Pancreas (tissue), 10 donors: Measurements from ENCODE around the gene PKHD1. TPM values are rescaled to one million over a fixed set of nuclear protein-coding genes. Genes with fewer than 3 reads are reported as not detected.
"Not testable (repeated sequence)": the region's sequence is repeated elsewhere in the genome, so short reads cannot be mapped to it uniquely, and the experiment has no call there.

Experiments used
- ATAC-seq, 4 donors: fragments of 200-7000 bp; cut with Tn5 transposase; one replicate each; pipeline versions ENCODE4 v1.8.0 to v1.9.1; 2020; ENCODE audit warnings: mild to moderate bottlenecking in 4 of 4, moderate library complexity in 4 of 4
- DNase-seq, 6 donors: peaks; one replicate each; pipeline ENCODE4 v3.0.0-alpha.2; 2020
- FAIRE-seq: peaks from 2 replicates; lab custom pipeline; 2012; peaks lifted over from hg19 to GRCh38; lab: Jason Lieb, UNC
- H3K27ac ChIP-seq, 4 donors: fragments of 200-600 bp; sonication (generic); 1 replicate in 3 of 4; 2 replicates in 1 of 4; pipeline versions ENCODE4 v1.5.0 to v1.8.0; 2020
- H3K27me3 ChIP-seq, 4 donors: fragments of 200-600 bp; one replicate each; pipeline ENCODE4 v1.8.0; 2021
- H3K36me3 ChIP-seq, 3 donors: fragments of 200-600 bp; sonication (generic) in 1 of 3; one replicate each; pipeline versions ENCODE4 v1.5.0 to v1.8.0; 2020 to 2021
- H3K4me1 ChIP-seq, 3 donors: fragments of 200-600 bp; one replicate each; pipeline ENCODE4 v1.8.0; 2021
- H3K4me3 ChIP-seq, 4 donors: fragments of 200-600 bp; sonication (generic) in 2 of 4; one replicate each; pipeline versions ENCODE4 v1.5.0 to v1.8.0; 2020 to 2021
- H3K9me3 ChIP-seq, 4 donors: fragments of 200-600 bp; one replicate each; pipeline ENCODE4 v1.8.0; 2021
- WGBS, 2 donors: extraction: QIAGEN DNeasy Blood & Tissue Kit; methylation state at CpG; one replicate each; pipeline ENCODE4 v1.1.7; 2013; 5-methylcytosine and 5-hydroxymethylcytosine counted together
- intact Hi-C, 3 donors: fragments of 100-400 bp; cut with DNase I; formaldehyde crosslinking; loops; one replicate each; pipeline versions ENCODE4 v1.11.1 to v1.14.2; 2022
- polyA plus RNA-seq, 2 donors: library from polyadenylated mRNA; stranded (reverse); fragments of 200-250 nt; gene quantifications; one replicate each; pipeline ENCODE4 v1.2.3, GENCODE V29; 2013
- total RNA-seq, 6 donors: library from RNA; stranded (reverse); fragmentation: NEBNext Ultra II Directional in 4 of 6; extraction: Animal tissue kit (Norgen Biotek cat#: 25700) in 4 of 6; gene quantifications; one replicate each; pipeline versions ENCODE4 v1.2.1 to v1.2.4, GENCODE V29; 2021 to 2023
- TF ChIP-seq, protein P1 (sequence below), 4 donors: fragments of 200-600 bp; sonication (generic) in 3 of 4; IDR thresholded peaks; one replicate each; pipeline versions ENCODE4 v1.5.0 to v1.8.0; 2021; ENCODE audit warnings: antibody characterized with exemption in 4 of 4
- donor health status: healthy with polysubstance abuse.
- donor health status: DM: no; HTN: no; CAD: no; lungs with moderate emphysema.
- donor health status: DM: no; HTN: no; CAD: no.
- donor health status: control.
- donor health status: control.
- donor health status: Bipolar disorder and iron deficiency.
- donor health status: DM: yes; HTN: yes; CAD: no.
- donor health status: DM: no; HTN: no; CAD: no.
- donor health status: DM: no; HTN: no; CAD: no.
- donor health status: DM: yes; HTN: yes; CAD: no.

The PKHD1 gene
- total and polyA plus RNA-seq, 8 donors = 6.4 to 33.0 (median 16.3) TPM

DNA sequence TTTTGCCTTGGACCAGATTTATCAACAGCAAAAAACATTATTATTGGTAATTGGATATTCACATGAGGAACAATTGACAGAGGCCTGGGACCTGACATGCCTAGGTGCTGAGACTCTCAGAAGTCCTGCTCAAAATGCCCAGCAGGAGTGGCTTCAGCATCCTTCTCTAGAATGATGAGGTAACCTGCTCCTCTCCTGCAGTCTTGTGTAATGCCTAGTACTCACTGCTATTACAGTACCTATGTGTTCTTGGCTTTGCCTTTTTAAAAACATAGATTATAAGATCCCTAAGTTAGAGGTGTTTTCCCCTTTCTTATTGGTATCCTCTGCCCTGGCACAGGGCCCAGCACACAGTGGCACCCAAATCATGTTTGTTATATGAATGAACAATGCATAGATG is 230.9 kb downstream of the PKHD1 start:
- Histone ChIP-seq H3K4me3 (no peak overlapping the region), H3K36me3 (no peaks in the 10 kb centered on the region), H3K9me3 (no peaks in the 10 kb centered on the region), H3K4me1 (peaks cover 0 to 6% (median 2%) of the 10 kb centered on the region in 3 donors), H3K27me3 (no peaks in the 10 kb centered on the region), H3K27ac (no peak overlapping the region)
- intact Hi-C loops = loop anchor here in 1 of 3 donors (10.0 kb wide), 1 partner anchor 158 kb away; no protein-coding TSS in a partner anchor
- DNase-seq = no peak
- TF ChIP-seq, protein P1, sequence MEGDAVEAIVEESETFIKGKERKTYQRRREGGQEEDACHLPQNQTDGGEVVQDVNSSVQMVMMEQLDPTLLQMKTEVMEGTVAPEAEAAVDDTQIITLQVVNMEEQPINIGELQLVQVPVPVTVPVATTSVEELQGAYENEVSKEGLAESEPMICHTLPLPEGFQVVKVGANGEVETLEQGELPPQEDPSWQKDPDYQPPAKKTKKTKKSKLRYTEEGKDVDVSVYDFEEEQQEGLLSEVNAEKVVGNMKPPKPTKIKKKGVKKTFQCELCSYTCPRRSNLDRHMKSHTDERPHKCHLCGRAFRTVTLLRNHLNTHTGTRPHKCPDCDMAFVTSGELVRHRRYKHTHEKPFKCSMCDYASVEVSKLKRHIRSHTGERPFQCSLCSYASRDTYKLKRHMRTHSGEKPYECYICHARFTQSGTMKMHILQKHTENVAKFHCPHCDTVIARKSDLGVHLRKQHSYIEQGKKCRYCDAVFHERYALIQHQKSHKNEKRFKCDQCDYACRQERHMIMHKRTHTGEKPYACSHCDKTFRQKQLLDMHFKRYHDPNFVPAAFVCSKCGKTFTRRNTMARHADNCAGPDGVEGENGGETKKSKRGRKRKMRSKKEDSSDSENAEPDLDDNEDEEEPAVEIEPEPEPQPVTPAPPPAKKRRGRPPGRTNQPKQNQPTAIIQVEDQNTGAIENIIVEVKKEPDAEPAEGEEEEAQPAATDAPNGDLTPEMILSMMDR (IDR thresholded peaks at IDR 0.05) = no peak
- no peak for ATAC-seq
- FAIRE-seq = no peak

DNA sequence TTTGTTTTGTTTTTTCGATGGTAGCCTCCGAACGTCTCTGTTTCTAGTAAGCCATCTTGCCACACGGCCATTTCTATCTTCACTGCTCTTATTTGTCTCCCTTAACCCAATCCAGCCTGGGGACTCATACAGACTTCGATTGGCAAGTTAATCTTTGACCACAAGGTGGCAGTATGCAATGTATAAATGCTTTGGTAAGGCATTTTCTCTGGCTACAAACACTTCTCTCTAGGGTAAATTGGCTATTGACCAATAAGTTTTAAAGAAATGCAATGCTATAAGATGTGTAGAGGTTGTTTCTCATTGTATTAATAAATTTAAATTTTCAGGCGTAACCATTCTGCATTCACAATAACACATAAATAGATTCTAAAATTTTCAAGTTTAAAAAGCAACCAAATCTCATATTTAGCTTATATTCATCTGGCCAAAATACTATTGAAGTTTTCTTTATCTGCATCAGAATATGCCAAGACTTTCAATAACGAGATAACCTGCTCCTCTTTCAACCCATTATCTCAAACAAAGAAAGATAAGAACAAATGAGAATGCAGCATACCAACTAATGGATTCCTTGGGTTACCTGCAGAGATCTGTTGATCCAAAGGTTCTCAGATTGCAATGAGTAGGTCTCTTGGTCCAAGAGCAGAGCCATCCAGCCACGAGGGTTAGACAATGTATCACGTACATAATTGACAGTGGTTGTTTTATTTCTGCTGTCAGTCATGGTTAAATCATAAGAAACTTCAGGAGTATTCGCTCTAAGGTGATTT is 231.9 kb downstream of the PKHD1 start:
- FAIRE-seq (peak; percentile 66), ATAC-seq (peak in 3 of 4 donors; percentile 63 to 75 (median 66)), DNase-seq (peak in 1 of 6 donors; percentile 27)
- H3K9me3 ChIP-seq = no peaks in the 10 kb centered on the region
- no peaks in the 10 kb centered on the region for H3K36me3 ChIP-seq
- no peak overlapping the region for H3K4me3 ChIP-seq
- WGBS, 2 donors = 30 to 34% methylated on average over 10 of the region's 10 CpGs
- H3K4me1 ChIP-seq = peaks cover 0 to 6% (median 2%) of the 10 kb centered on the region in 3 donors
- H3K27ac ChIP-seq = no peak overlapping the region
- intact Hi-C loops = loop anchor here in 1 of 3 donors (10.0 kb wide), 1 partner anchor 159 kb away; no protein-coding TSS in a partner anchor
- H3K27me3 ChIP-seq = no peaks in the 10 kb centered on the region
- TF ChIP-seq, protein P1 (IDR thresholded peaks at IDR 0.05) = peak; percentile 55 to 76 (median 59)

DNA sequence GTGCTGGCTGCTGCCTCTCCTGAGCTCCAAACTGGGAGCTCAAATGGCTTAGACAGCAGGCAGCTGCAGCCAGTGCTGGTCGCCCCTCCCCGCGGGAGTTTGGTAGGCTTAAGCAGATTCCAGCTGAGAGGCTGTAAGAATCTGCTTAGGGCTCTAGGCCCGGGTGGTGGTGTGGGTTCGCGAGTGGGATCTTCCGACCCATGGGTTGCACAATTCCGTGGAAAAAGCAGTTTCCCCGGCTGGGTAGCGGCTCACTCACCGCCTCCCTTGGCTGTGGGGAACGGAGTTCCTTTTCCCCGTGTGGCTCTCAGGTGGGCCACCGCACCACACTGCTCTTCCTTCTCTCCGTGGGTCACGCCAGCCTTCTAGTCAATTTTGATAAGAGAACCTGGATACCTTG is 232.5 kb downstream of the PKHD1 start:
- TF ChIP-seq, protein P1 (IDR thresholded peaks at IDR 0.05) = no peak
- Histone ChIP-seq H3K27me3 (no peaks in the 10 kb centered on the region), H3K36me3 (no peaks in the 10 kb centered on the region), H3K27ac (no peak overlapping the region), H3K4me3 (no peak overlapping the region), H3K4me1 (peaks cover 0 to 6% (median 2%) of the 10 kb centered on the region in 3 donors), H3K9me3 (no peaks in the 10 kb centered on the region)
- intact Hi-C loops = loop anchor here in 1 of 3 donors (10.0 kb wide), 1 partner anchor 160 kb away; no protein-coding TSS in a partner anchor
- DNase-seq = peak in 1 of 6 donors; percentile 46
- WGBS, 2 donors = 75 to 83% methylated on average over 16 of the region's 16 CpGs
- ATAC-seq = no peak
- no peak for FAIRE-seq

DNA sequence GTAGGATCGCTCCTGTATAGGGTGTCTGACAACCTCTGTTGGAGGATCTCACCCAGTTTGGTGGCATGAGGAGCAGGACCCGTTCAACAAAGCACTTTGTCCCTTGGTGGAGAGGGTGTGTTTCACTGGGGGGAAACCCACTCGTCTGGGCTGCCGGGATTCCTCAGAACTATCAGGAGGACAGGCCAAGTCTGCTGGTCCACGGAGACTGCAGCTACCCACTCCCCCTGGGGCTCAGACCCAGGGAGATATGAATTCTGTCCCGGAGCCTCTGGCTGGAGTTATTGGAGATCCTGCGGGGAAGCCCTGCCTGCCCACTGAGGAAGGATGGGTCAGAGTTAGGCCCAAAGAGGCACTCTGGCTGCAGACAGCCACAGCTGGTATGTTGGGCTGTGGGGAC is 233.1 kb downstream of the PKHD1 start:
- intact Hi-C loops = loop anchor here in 1 of 3 donors (10.0 kb wide), 1 partner anchor 160 kb away; no protein-coding TSS in a partner anchor
- WGBS, 2 donors = 75 to 76% methylated on average over 7 of the region's 7 CpGs
- ATAC-seq (no peak), DNase-seq (peak in 1 of 6 donors; percentile 31), FAIRE-seq (no peak)
- Histone ChIP-seq H3K9me3 (no peaks in the 10 kb centered on the region), H3K4me3 (no peak overlapping the region), H3K27ac (no peak overlapping the region), H3K27me3 (no peaks in the 10 kb centered on the region), H3K36me3 (no peaks in the 10 kb centered on the region), H3K4me1 (peaks cover 0 to 6% (median 2%) of the 10 kb centered on the region in 3 donors)
- TF ChIP-seq, protein P1 (IDR thresholded peaks at IDR 0.05) = no peak

DNA sequence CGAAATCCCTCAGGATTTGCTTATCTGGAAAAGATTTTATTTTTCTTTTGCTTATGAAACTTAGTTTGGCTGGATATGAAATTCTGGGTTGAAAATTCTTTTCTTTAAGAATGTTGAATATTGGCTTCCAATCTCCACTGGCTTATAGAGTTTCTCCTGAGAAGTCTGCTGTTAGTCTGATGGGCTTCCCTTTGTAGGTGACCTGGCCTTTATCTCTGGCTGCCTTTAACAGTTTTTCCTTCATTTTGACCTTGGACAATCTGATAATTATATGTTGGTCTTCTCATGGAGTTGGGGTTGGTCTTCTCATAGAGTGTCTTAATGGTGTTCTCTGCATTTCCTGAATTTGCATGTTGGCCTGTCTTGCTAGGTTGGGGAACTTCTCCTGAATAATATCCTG is 234.3 kb downstream of the PKHD1 start:
- H3K27ac ChIP-seq, ATAC-seq, DNase-seq, H3K4me1 ChIP-seq, H3K9me3 ChIP-seq, FAIRE-seq, H3K36me3 ChIP-seq, H3K27me3 ChIP-seq, H3K4me3 ChIP-seq: not testable (repeated sequence)
- intact Hi-C loops = loop anchor here in 1 of 3 donors (10.0 kb wide), 1 partner anchor 162 kb away; no protein-coding TSS in a partner anchor
- WGBS, 2 donors = 75 to 83% methylated on average over 1 of the region's 1 CpG
